GM23338 (cell line): ENCODE results near the gene MBNL3. TPM values are rescaled to one million over a fixed set of nuclear protein-coding genes. Genes with fewer than 3 reads are reported as not detected.

Source experiments
- ATAC-seq: fragments of 200-7000 bp; cut with Tn5 transposase; 3 replicates; pipeline ENCODE4 v1.9.1; 2020
- DNase-seq: peaks from one replicate; pipeline ENCODE4 v3.0.0-alpha.2; 2015; ENCODE audit warnings: low spot score
- H2AFZ ChIP-seq: fragments of 200-600 bp; sonication (generic); 2 replicates; pipeline ENCODE4 v1.8.0; 2016; ENCODE audit warnings: antibody characterized with exemption, mild to moderate bottlenecking, moderate library complexity
- H3F3A ChIP-seq: fragments of 200-600 bp; sonication (generic); replicated peaks from 2 replicates; pipeline ENCODE4 v1.8.0; 2017; ENCODE audit warnings: antibody characterized with exemption, mixed run types, low read depth
- H3K27ac ChIP-seq: fragments of 200-600 bp; sonication (generic); 2 replicates; pipeline ENCODE4 v1.6.1; 2016; ENCODE audit warnings: low read depth
- H3K27me3 ChIP-seq: fragments of 200-600 bp; sonication (generic); 2 replicates; pipeline ENCODE4 v1.8.0; 2016; ENCODE audit warnings: mild to moderate bottlenecking, mixed run types, moderate library complexity; ENCODE audit not compliant: insufficient read depth
- H3K36me3 ChIP-seq: fragments of 200-600 bp; sonication (generic); 2 replicates; pipeline ENCODE4 v1.8.0; 2016; ENCODE audit warnings: mild to moderate bottlenecking; ENCODE audit not compliant: insufficient read depth
- H3K4me1 ChIP-seq: fragments of 200-600 bp; sonication (generic); 2 replicates; pipeline ENCODE4 v1.8.0; 2016; ENCODE audit warnings: mild to moderate bottlenecking, moderate library complexity; ENCODE audit not compliant: insufficient read depth
- H3K4me2 ChIP-seq: fragments of 200-600 bp; sonication (generic); 2 replicates; pipeline ENCODE4 v1.7.1; 2017; ENCODE audit warnings: mixed run types
- H3K4me3 ChIP-seq: fragments of 200-600 bp; sonication (generic); 2 replicates; pipeline ENCODE4 v1.6.1; 2016; ENCODE audit warnings: mixed run types
- H3K79me2 ChIP-seq: fragments of 200-600 bp; sonication (generic); replicated peaks from 2 replicates; pipeline ENCODE4 v1.8.0; 2017; ENCODE audit warnings: mild to moderate bottlenecking; ENCODE audit not compliant: insufficient read depth
- H3K9me2 ChIP-seq: fragments of 200-600 bp; sonication (generic); 2 replicates; pipeline ENCODE4 v1.8.0; 2017; ENCODE audit not compliant: insufficient read depth
- H4K20me1 ChIP-seq: fragments of 200-600 bp; sonication (generic); replicated peaks from 2 replicates; pipeline ENCODE4 v1.8.0; 2017; ENCODE audit warnings: mild to moderate bottlenecking; ENCODE audit not compliant: insufficient read depth
- H3K27ac Mint-ChIP-seq: 2 replicates; pipeline ENCODE4 v1.8.0; 2020; ENCODE audit warnings: inconsistent platforms, mild to moderate bottlenecking, moderate library complexity, mixed read lengths
- H3K27me3 Mint-ChIP-seq: 3 replicates; pipeline ENCODE4 v1.8.0; 2022; ENCODE audit warnings: low read depth, mild to moderate bottlenecking, moderate library complexity, mixed read lengths, inconsistent platforms; ENCODE audit not compliant: insufficient read depth, poor library complexity
- H3K36me3 Mint-ChIP-seq: 3 replicates; pipeline ENCODE4 v1.8.0; 2021; ENCODE audit warnings: low read depth, mild to moderate bottlenecking, inconsistent platforms, moderate library complexity, mixed read lengths
- H3K4me1 Mint-ChIP-seq: 3 replicates; pipeline ENCODE4 v1.8.0; 2020; ENCODE audit warnings: mild to moderate bottlenecking, inconsistent platforms, mixed read lengths
- H3K4me3 Mint-ChIP-seq: 3 replicates; pipeline ENCODE4 v1.8.0; 2021; ENCODE audit warnings: moderate library complexity, mild to moderate bottlenecking, inconsistent platforms, mixed read lengths
- H3K9me3 Mint-ChIP-seq: 3 replicates; pipeline ENCODE4 v1.8.0; 2020; ENCODE audit warnings: moderate library complexity, mild to moderate bottlenecking, inconsistent platforms, mixed read lengths
- EZH2 ChIP-seq: fragments of 200-600 bp; sonication (generic); IDR thresholded peaks from one replicate; pipeline ENCODE4 v1.8.0; 2017; ENCODE audit warnings: antibody characterized with exemption, mild to moderate bottlenecking, low read depth; ENCODE audit not compliant: unreplicated experiment
- EZH2phosphoT487 ChIP-seq: fragments of 200-600 bp; sonication (generic); IDR thresholded peaks from one replicate; pipeline ENCODE4 v1.8.1; 2018; ENCODE audit warnings: antibody characterized with exemption; ENCODE audit not compliant: unreplicated experiment
- NANOG ChIP-seq: IDR thresholded peaks from 2 replicates; pipeline ENCODE4 v1.6.1; 2016; ENCODE audit warnings: antibody characterized with exemption, borderline replicate concordance
- STAT1 ChIP-seq: IDR thresholded peaks from one replicate; pipeline ENCODE4 v1.6.1; 2016; ENCODE audit warnings: antibody characterized with exemption; ENCODE audit not compliant: unreplicated experiment
- ZNF114 ChIP-seq: fragments of 250-450 bp; sonication (Bioruptor Pico); IDR thresholded peaks from 2 replicates; pipeline ENCODE4 v1.5.0; 2020; ENCODE audit warnings: mild to moderate bottlenecking, moderate library complexity
- polyA plus RNA-seq: library from polyadenylated mRNA; unstranded; fragments of >200 nt; fragmentation: Nextera tagmentation; extraction: Ambion mirVana; gene quantifications from 2 replicates; pipeline ENCODE4 v1.2.1, GENCODE V29; 2016
- total RNA-seq: library from RNA; depleted of rRNA; stranded (reverse); fragments of >200 nt; shearing (Covaris generic); gene quantifications from 2 replicates; pipeline ENCODE4 v1.2.3, GENCODE V29; 2014
- TF ChIP-seq, protein P1 (sequence below): IDR thresholded peaks from one replicate; pipeline ENCODE4 v1.6.1; 2018; ENCODE audit warnings: antibody characterized with exemption; ENCODE audit not compliant: unreplicated experiment
- TF ChIP-seq, protein P2 (sequence below): IDR thresholded peaks from 2 replicates; pipeline ENCODE4 v1.6.1; 2016; ENCODE audit warnings: antibody characterized with exemption
- TF ChIP-seq, protein P3 (sequence below), 2 experiments: fragments of 200-600 bp in 1 of 2; sonication (generic) in 1 of 2; conservative IDR thresholded peaks; 2 replicates each; pipeline versions ENCODE4 v1.5.1 to v1.6.1; 2016 to 2017; ENCODE audit warnings: antibody characterized with exemption in 2 of 2, low read depth in 2 of 2, mild to moderate bottlenecking in 2 of 2, moderate library complexity in 1 of 2

The MBNL3 gene
- total and polyA plus RNA-seq, 2 experiments from 2014 or later = 2.3 to 2.4 TPM

DNA sequence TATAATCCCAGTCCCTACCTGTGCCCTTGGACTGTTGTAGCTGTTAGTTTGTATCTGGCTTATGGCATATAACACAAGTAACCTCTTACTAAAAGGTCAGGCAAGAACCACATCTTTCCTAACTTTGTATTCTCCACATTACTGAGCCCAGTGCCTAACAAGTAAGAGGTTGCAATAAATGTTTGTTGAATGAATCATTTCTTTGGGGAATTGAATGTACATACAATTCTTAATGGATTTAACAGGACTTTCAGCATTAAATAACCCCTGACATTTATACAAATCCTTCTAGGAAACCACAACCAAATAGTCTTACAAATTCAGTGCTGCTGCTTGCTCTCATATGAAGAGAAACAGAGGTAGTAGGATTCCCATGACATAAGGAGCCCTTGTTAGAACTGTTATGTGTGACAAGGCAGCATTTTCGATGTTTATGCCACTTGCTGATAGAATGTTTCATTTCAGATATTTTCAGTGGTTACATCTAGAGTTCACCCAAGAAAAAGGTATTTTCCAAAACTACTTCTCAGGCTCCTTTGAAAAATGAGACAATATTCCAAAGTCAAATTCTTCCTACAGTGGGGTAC, 62.0 kb downstream of the MBNL3 start (continued):
- TF ChIP-seq, protein P1, sequence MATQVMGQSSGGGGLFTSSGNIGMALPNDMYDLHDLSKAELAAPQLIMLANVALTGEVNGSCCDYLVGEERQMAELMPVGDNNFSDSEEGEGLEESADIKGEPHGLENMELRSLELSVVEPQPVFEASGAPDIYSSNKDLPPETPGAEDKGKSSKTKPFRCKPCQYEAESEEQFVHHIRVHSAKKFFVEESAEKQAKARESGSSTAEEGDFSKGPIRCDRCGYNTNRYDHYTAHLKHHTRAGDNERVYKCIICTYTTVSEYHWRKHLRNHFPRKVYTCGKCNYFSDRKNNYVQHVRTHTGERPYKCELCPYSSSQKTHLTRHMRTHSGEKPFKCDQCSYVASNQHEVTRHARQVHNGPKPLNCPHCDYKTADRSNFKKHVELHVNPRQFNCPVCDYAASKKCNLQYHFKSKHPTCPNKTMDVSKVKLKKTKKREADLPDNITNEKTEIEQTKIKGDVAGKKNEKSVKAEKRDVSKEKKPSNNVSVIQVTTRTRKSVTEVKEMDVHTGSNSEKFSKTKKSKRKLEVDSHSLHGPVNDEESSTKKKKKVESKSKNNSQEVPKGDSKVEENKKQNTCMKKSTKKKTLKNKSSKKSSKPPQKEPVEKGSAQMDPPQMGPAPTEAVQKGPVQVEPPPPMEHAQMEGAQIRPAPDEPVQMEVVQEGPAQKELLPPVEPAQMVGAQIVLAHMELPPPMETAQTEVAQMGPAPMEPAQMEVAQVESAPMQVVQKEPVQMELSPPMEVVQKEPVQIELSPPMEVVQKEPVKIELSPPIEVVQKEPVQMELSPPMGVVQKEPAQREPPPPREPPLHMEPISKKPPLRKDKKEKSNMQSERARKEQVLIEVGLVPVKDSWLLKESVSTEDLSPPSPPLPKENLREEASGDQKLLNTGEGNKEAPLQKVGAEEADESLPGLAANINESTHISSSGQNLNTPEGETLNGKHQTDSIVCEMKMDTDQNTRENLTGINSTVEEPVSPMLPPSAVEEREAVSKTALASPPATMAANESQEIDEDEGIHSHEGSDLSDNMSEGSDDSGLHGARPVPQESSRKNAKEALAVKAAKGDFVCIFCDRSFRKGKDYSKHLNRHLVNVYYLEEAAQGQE = no peak
- TF ChIP-seq STAT1 (no peak), EZH2phosphoT487 (no peak), ZNF114 (CRISPR knock-in tag) (no peak), EZH2 (no peak)
- TF ChIP-seq, protein P2, sequence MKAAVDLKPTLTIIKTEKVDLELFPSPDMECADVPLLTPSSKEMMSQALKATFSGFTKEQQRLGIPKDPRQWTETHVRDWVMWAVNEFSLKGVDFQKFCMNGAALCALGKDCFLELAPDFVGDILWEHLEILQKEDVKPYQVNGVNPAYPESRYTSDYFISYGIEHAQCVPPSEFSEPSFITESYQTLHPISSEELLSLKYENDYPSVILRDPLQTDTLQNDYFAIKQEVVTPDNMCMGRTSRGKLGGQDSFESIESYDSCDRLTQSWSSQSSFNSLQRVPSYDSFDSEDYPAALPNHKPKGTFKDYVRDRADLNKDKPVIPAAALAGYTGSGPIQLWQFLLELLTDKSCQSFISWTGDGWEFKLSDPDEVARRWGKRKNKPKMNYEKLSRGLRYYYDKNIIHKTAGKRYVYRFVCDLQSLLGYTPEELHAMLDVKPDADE = no peak
- TF ChIP-seq, protein P3, sequence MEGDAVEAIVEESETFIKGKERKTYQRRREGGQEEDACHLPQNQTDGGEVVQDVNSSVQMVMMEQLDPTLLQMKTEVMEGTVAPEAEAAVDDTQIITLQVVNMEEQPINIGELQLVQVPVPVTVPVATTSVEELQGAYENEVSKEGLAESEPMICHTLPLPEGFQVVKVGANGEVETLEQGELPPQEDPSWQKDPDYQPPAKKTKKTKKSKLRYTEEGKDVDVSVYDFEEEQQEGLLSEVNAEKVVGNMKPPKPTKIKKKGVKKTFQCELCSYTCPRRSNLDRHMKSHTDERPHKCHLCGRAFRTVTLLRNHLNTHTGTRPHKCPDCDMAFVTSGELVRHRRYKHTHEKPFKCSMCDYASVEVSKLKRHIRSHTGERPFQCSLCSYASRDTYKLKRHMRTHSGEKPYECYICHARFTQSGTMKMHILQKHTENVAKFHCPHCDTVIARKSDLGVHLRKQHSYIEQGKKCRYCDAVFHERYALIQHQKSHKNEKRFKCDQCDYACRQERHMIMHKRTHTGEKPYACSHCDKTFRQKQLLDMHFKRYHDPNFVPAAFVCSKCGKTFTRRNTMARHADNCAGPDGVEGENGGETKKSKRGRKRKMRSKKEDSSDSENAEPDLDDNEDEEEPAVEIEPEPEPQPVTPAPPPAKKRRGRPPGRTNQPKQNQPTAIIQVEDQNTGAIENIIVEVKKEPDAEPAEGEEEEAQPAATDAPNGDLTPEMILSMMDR (conservative IDR thresholded peaks at IDR 0.05; ENCODE audit: low read depth in 2 of 2) = no peak

DNA sequence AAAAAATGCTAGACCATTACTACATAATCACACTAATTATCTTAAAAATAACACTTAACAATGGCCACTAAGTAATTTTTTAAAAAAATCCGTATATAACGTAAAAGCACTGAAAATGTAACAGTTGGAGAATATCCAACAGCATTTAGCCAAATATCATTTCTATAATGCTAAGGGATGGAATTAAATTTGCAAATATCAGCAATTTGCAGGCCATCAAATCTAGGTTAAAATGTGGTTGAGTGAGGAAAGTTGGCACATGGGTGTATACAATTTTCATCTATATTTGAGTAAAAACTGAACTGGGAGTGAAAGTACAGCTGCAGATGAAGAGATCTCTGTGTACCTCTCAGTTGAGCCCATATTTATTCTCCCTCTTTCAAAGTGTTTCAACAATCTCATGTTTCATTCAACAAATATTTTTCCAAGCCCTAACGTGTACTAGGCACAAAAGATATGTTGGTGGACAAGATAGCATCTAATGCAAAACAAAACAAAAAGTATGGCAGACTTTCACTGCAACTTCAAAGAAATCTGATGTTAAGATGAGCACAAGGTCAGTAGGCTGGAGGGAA, 63.0 kb downstream of the MBNL3 start:
- no peak for ATAC-seq
- Histone ChIP-seq H3K4me1 (no peaks in the 10 kb centered on the region), H3K27me3 (no peaks in the 10 kb centered on the region), H3K9me2 (no peaks in the 10 kb centered on the region), H4K20me1 (no peaks in the 10 kb centered on the region), H3K27ac (no peak overlapping the region), H3K4me3 (no peak overlapping the region), H2AFZ (no peak overlapping the region), H3K4me2 (no peak overlapping the region), H3F3A (no peaks in the 10 kb centered on the region), H3K79me2 (no peaks in the 10 kb centered on the region), H3K36me3 (no peaks in the 10 kb centered on the region)
- no peak for DNase-seq
- H3K36me3 Mint-ChIP-seq = no peaks in the 10 kb centered on the region
- H3K9me3 Mint-ChIP-seq = no peaks in the 10 kb centered on the region
- no peak overlapping the region for H3K27ac Mint-ChIP-seq
- peaks cover 22% of the 10 kb centered on the region for H3K4me1 Mint-ChIP-seq
- H3K4me3 Mint-ChIP-seq = no peak overlapping the region
- H3K27me3 Mint-ChIP-seq = peaks cover 1% of the 10 kb centered on the region
- TF ChIP-seq NANOG (no peak), EZH2 (no peak), STAT1 (no peak)
- TF ChIP-seq, protein P1 = no peak
